Smooth muscle cell (in vitro differentiated cells): Measurements from ENCODE around the gene CRELD2. TPM values are rescaled to one million over a fixed set of nuclear protein-coding genes. Genes with fewer than 3 reads are reported as not detected.

ENCODE experiments used
- DNase-seq: peaks from one replicate; lab custom pipeline; 2025; ENCODE audit not compliant: unreplicated experiment; lab: John Stamatoyannopoulos, UW
- H2AFZ ChIP-seq: fragments of 200-600 bp; sonication (generic); 2 replicates; pipeline ENCODE4 v1.6.0; 2016; ENCODE audit warnings: antibody characterized with exemption, low read depth, mild to moderate bottlenecking
- H3F3A ChIP-seq: fragments of 200-600 bp; sonication (generic); 2 replicates; pipeline ENCODE4 v1.6.0; 2017; ENCODE audit warnings: antibody characterized with exemption, low read depth
- H3K27ac ChIP-seq: fragments of 200-600 bp; sonication (generic); 2 replicates; pipeline ENCODE4 v1.5.1; 2016; ENCODE audit warnings: low read depth, mild to moderate bottlenecking
- H3K27me3 ChIP-seq: fragments of 200-600 bp; sonication (generic); 2 replicates; pipeline ENCODE4 v1.6.1; 2016; ENCODE audit warnings: low read depth, mild to moderate bottlenecking
- H3K36me3 ChIP-seq: fragments of 200-600 bp; sonication (generic); 2 replicates; pipeline ENCODE4 v1.5.1; 2016; ENCODE audit warnings: low read depth
- H3K4me1 ChIP-seq: fragments of 200-600 bp; sonication (generic); 2 replicates; pipeline ENCODE4 v1.5.1; 2016; ENCODE audit warnings: low read depth
- H3K4me2 ChIP-seq: fragments of 200-600 bp; sonication (generic); 2 replicates; pipeline ENCODE4 v1.6.0; 2016; ENCODE audit warnings: mild to moderate bottlenecking
- H3K4me3 ChIP-seq: fragments of 200-600 bp; sonication (generic); 2 replicates; pipeline ENCODE4 v1.5.1; 2016; ENCODE audit warnings: mild to moderate bottlenecking
- H3K79me2 ChIP-seq: fragments of 200-600 bp; sonication (generic); 2 replicates; pipeline ENCODE4 v1.6.0; 2016; ENCODE audit warnings: low read depth, mild to moderate bottlenecking
- H3K9ac ChIP-seq: fragments of 200-600 bp; sonication (generic); 2 replicates; pipeline ENCODE4 v1.6.0; 2016; ENCODE audit warnings: low read depth
- H3K9me3 ChIP-seq: fragments of 200-600 bp; sonication (generic); replicated peaks from 2 replicates; pipeline ENCODE4 v1.5.1; 2016; ENCODE audit warnings: low read depth
- H4K20me1 ChIP-seq: fragments of 200-600 bp; sonication (generic); 2 replicates; pipeline ENCODE4 v1.6.0; 2016; ENCODE audit warnings: low read depth
- CTCF ChIP-seq: fragments of 200-600 bp; sonication (generic); IDR thresholded peaks from 2 replicates; pipeline ENCODE4 v1.5.1; 2017; ENCODE audit warnings: borderline replicate concordance, mild to moderate bottlenecking, antibody characterized with exemption; ENCODE audit not compliant: insufficient read depth, poor library complexity, severe bottlenecking
- WGBS: methylation state at CpG from one replicate; pipeline ENCODE4 v1.1.7; 2016; ENCODE audit warnings: low lambda C conversion rate; 5-methylcytosine and 5-hydroxymethylcytosine counted together
- polyA plus RNA-seq: library from polyadenylated mRNA; unstranded; fragments of >200 nt; fragmentation: Nextera tagmentation; extraction: Ambion mirVana; gene quantifications from 2 replicates; pipeline ENCODE4 v1.2.1, GENCODE V29; 2016
- total RNA-seq: library from RNA; depleted of rRNA; stranded (reverse); fragments of >200 nt; gene quantifications from 2 replicates; pipeline ENCODE4 v1.2.3, GENCODE V29; 2014

The CRELD2 gene
- total and polyA plus RNA-seq, 2 experiments from 2014 or later = 52.7 to 127 TPM

- H3K36me3 ChIP-seq = no peaks in the 10 kb centered on the region
- 94% methylated on average over 11 of the region's 11 CpGs for WGBS
- H3K9ac ChIP-seq = no peak overlapping the region
- H3K4me2 ChIP-seq = peak overlapping the region; percentile 99
- TF ChIP-seq CTCF = no peak
- H2AFZ ChIP-seq = no peak overlapping the region
- H4K20me1 ChIP-seq = peaks cover 21% of the 10 kb centered on the region
- peaks cover 27% of the 10 kb centered on the region for H3K79me2 ChIP-seq
- peaks cover 4% of the 10 kb centered on the region for H3K4me1 ChIP-seq
- no peaks in the 10 kb centered on the region for H3K27me3 ChIP-seq
- no peak for DNase-seq
- H3K9me3 ChIP-seq = no peaks in the 10 kb centered on the region
- H3F3A ChIP-seq = no peaks in the 10 kb centered on the region
- peak overlapping the region; percentile 97 for H3K4me3 ChIP-seq
- no peak overlapping the region for H3K27ac ChIP-seq
These were observed 1.6 kb upstream of the CRELD2 start for GRCh38 chr22:49916831-49917230.

DNA sequence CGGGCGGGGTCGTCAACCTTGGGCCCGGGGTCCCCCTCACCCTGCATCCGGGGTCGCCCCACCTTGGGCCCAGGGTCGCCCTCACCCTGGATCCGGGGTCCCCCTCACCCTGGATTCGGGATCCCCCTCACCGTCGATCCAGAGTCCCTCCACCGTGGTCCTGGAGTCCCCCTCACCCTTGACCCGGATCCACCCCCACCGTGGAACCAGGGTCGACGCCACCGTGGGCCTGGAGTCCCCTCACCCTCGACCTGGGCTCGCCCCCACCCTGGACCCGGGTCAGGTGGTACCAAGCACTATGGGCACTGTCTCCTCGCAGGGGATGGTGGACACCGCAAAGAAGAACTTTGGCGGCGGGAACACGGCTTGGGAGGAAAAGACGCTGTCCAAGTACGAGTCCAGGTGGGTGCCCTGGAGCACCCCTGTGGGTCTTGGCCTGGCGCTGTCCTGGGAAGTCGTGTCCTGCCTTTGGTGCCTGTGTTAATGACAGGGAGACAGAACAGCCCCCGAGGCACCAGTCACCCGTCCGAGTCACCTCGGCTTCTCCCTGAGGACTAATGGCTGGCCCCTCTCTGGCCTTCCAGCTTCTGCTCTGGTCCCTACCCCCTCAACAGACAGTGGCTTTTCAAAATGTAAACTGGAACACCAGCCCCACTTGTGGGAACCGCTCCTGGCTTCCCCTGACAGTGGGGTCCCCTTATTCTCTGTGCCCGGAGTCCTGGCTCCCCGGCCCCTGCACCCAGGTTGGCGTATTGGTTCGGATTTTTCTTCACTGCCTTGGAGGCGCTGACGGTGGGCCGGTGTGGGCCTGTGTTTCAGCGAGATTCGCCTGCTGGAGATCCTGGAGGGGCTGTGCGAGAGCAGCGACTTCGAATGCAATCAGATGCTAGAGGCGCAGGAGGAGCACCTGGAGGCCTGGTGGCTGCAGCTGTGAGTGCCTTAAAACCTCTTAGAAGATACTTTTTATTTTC lies 762 bp downstream of the CRELD2 start:
- Histone ChIP-seq H3K9me3 (no peaks in the 10 kb centered on the region), H4K20me1 (peaks cover 17% of the 10 kb centered on the region), H3K4me3 (peak overlapping the region; percentile 97), H3K4me2 (peak overlapping the region; percentile 99), H3K36me3 (no peaks in the 10 kb centered on the region), H3K4me1 (peaks cover 4% of the 10 kb centered on the region), H3F3A (no peaks in the 10 kb centered on the region), H3K27me3 (no peaks in the 10 kb centered on the region), H3K27ac (no peak overlapping the region), H3K9ac (peak overlapping the region; percentile 79), H2AFZ (no peak overlapping the region), H3K79me2 (peaks cover 27% of the 10 kb centered on the region)
- 46% methylated on average over 44 of the region's 47 CpGs for WGBS
- no peak for DNase-seq
- TF ChIP-seq CTCF = no peak

DNA sequence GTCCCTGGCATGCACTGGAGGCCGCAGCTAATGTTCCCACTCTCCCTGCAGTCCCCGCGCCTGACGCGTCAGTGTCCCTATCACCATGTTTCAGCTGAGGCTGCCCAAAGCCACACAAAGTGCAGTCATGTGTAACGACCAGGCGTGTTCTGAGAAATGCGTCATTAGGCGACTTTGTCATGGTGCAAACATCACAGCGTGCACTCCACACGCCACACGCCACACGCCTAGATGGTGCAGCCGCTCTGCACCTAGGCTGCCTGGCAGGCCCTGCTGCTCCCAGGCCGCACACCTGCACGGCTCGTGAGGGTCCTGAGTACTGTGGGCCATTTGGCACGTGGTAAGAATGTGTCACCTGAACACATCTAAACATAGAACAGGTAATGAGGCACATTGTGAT lies 2.4 kb downstream of the CRELD2 start:
- no peak overlapping the region for H3K27ac ChIP-seq
- peaks cover 20% of the 10 kb centered on the region for H3K79me2 ChIP-seq
- 99% methylated on average over 18 of the region's 18 CpGs for WGBS
- H3K4me3 ChIP-seq = no peak overlapping the region
- peaks cover 4% of the 10 kb centered on the region for H3K4me1 ChIP-seq
- TF ChIP-seq CTCF = no peak
- no peaks in the 10 kb centered on the region for H3K36me3 ChIP-seq
- no peak for DNase-seq
- peaks cover under 1% of the 10 kb centered on the region for H4K20me1 ChIP-seq
- no peaks in the 10 kb centered on the region for H3K27me3 ChIP-seq
- H3F3A ChIP-seq = no peaks in the 10 kb centered on the region
- no peak overlapping the region for H3K4me2 ChIP-seq
- H2AFZ ChIP-seq = no peak overlapping the region
- H3K9me3 ChIP-seq = no peaks in the 10 kb centered on the region
- H3K9ac ChIP-seq = no peak overlapping the region
